CD4-positive, alpha-beta T cell treated with Interleukin-4 for 1 hour (primary cell): ENCODE measurements around the gene AGER.

Source experiments
- DNase-seq, 2 donors: peaks; one replicate each; pipeline ENCODE4 v3.0.0-alpha.2; 2020 to 2022

Gene AGER

DNA sequence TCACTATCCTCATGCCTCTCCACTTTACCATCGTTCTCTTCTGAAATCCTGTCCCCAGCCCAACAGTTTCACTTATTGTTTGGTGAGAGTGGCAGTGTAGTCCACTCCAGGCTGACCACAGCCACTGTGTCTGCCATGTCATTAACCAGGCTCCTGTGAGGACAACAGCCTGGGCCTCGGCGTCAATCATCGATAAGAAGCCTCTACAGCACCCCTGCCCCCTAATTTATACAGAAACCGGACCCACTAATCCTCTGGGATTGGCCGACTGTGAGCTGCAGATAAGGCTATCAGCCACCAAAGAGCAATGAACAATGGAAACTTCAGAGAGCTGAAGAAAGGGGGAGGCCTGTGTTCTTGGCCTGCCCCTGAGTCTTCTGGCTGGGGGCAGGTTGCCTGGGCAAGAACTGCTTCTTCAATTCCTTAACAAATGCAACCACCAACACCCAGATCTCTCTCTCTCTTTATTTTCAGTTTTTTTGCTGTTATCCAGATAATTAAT, 16.2 kb downstream of the AGER start:
- DNase-seq = no peak

DNA sequence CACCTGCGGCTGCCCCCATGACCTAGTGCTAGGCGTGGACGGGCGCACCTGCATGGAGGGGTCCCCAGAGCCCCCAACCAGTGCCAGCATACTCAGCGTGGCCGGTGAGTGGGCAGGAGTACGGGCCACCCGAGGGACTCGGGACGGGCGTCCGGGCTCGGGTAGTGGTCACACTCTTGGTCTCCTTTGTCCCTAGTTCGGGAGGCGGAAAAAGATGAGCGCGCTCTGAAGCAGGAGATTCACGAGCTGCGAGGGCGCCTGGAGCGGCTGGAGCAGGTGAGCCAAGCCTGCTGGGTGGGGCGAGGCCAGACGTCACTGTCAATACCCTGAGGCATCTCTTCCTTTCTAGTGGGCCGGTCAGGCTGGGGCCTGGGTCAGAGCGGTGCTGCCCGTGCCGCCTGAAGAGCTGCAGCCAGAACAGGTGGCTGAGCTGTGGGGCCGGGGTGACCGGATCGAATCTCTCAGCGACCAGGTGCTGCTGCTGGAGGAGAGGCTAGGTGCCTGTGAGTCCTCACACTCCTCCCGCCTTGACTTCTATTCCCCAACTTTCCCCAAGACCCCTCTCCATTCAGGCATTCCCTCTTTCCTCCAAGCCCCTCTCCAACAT, 16.8 kb downstream of the AGER start:
- no peak for DNase-seq

DNA sequence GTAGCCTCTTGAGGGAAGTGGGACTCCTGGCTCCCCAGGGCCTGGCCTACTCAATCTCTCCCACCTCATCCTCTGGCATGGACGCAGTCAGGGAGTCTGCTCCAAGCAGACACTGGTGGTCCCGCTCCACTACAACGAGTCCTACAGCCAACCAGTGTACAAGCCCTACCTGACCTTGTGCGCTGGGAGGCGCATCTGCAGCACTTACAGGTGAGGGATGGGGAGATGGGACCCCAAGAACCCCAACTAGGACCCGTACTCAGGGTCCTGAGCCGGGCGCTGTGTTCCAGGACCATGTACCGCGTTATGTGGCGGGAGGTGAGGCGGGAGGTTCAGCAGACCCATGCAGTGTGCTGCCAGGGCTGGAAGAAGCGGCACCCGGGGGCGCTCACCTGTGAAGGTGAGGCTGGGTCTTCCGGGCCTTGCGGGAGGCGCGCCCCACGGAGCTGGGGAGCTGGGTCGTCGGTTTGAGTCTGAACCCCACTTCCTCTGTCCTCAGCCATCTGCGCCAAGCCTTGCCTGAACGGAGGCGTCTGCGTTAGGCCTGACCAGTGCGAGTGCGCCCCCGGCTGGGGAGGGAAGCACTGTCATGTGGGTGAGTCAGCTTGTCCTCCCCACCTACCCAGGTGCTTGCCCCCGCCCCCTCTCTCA, 17.5 kb downstream of the AGER start:
- DNase-seq = no peak

DNA sequence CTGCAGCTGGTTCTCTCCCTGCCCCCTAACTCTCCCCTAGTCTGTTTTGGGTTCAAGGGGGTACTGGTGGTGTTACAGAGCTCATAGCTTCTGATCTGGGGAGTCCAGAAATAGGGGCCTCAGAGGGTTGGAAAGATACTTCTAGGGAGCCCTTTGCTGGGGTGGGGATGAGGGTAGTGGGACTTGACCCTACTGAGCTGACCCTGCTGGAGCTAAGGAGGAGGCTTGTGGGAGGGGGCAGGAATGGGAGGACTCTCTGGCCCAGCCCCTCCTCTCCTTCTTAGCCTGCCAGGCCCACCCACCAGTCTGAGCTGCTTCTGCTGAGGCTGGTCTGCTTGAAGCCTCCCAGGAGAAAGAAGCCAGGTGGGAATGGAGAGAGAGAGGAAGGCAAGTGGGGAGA, 19.8 kb downstream of the AGER start, which contains the start of gene EGFL8:
TSS of gene EGFL8 (plus strand) at position 301 of the 400 bp plus-strand sequence. CDS start 1,571 bp downstream, outside the sequence.
- DNase-seq = no peak

DNA sequence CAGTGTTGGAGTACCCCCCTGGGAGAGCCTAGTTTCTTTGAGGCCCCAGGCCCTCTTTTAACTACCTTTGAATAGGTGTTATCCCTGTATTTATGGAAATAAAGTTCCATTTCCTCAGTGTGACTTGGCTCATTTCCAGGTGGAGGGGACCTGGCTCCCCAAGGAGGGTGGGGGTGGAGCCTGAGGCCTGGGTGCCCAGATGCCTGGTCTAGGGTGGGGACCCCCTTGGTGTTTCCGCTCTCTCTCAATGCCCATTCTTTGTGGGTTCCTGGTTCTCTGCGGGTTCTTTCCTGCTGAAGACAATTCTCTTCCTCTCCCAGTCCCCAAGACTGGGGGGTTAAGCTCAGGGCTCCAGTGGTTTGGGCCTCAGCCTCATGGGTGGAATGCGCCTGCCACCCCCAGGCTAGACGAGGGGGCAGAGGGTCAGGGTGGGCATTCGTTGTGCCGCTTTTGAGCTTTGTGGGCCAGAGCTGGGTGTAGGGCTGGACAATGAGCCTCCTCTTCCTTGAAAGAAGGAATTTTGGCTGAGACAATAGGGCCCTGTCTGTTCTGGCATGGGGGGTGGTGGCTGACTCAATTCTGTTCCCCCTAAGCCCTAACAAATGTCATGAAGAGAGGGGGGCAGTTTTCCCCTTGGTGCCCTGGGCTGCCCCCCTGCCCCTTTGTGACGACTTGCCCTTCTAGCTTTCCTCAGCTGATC, 20.3 kb downstream of the AGER start:
- no peak for DNase-seq

DNA sequence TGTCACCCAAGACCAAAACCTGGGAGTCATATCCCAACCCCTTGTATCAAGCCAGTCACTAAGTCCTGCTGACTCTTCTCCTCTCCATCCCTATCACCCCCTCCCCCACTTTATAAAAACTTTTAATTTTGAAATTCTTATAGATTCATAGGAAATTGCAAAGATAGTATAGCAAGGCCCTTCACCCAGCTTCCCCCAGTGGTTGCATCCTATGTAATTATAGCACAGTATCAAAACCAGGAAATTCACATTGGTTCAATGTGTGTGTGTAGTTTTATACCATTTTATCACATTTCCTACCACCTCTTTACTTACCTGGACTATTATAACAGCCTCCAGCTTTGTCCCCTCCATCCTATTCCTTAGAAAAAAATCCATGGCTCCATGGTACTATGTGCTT, 26.0 kb downstream of the AGER start:
- no peak for DNase-seq

DNA sequence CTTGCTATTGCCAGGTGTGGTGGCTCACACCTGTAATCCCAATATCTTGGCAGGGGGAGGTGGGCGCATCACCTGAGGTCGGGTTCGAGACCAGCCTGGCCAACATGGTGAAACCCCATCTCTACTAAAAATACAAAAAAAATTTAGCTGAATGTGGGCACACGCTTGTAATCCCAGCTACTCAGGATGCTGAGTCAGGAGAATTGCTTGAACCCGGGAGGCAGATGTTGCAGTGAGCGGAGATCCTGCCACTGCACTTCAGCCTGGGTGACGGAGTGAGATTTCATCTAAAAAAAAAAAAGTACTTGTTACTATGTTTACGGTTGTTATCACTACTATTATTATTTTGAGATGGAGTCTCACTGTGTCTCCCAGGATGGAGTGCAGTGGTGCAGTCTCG, 27.2 kb downstream of the AGER start:
- no peak for DNase-seq

DNA sequence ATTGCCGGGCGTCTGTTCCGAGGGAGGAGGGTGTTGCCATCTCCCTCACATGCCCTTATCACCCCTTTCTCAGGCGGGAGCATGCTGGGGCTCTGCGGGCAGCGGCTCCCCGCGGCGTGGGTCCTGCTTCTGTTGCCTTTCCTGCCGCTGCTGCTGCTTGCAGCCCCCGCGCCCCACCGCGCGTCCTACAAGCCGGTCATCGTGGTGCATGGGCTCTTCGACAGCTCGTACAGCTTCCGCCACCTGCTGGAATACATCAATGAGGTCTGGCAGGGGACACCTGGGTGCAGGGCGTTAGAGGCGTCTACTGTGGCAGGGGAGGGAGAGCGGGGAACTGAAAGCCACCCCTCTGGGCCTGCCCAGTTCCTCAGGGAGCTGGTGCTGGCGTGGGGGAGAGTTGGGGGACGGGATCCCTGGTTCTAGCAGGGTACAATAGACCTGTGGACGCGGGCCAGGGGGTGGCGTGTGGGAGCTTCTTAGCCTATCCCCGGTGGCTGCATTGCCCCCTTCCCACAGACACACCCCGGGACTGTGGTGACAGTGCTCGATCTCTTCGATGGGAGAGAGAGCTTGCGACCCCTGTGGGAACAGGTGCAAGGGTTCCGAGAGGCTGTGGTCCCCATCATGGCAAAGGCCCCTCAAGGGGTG, 29.4 kb downstream of the AGER start:
- peak; percentile 77 to 78 for DNase-seq

DNA sequence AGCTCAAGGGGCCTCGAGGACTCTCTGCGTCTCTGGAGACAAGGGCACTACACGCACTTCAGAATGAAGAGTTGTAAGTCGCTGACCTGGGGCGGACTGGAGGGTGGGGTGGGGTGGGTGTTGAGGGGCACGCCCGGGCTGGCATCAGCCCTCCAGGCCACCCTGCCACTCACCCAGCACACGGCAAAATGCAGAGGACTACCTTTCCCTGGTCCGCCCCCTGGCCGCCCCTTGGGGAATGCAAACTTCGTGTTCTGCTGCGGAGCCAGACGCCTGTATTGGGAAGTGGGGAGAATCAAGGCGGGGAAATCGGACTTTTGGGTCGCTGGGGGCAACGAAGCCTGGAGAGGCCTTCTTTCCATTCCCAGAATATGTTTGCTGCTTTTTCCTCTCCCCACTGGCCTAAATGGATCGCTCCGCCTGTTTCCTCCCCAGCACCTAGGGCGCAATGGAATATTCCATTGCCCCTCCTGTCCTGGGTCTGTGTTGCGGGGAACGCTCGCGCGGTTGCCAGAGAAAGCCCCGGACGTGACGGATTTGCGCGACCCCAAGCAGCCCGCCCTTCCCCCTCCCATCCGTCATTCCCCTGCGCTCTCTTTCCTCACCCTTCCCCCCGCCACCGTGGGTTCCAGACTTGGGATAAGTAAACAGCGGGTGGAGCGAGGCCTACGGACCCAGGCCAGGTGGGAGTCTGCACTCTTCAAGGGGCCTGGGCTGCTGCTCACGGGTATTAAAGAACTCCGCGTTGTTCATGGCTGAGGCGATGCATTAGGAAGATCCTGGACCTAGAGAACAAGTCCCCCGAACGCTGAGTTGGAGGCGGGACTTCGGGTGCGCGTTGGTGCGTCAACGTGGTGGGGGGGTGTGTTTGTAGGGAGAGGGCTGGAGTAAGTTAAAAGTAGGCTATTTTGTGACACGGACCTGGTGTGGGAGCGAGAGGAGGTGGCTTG, 30.2 kb downstream of the AGER start, which contains the start of gene PPT2:
TSS of gene PPT2 (plus strand) at position 578 of the 950 bp plus-strand sequence. CDS start 454 bp downstream, outside the sequence.
- DNase-seq = peak; percentile 81 to 84

DNA sequence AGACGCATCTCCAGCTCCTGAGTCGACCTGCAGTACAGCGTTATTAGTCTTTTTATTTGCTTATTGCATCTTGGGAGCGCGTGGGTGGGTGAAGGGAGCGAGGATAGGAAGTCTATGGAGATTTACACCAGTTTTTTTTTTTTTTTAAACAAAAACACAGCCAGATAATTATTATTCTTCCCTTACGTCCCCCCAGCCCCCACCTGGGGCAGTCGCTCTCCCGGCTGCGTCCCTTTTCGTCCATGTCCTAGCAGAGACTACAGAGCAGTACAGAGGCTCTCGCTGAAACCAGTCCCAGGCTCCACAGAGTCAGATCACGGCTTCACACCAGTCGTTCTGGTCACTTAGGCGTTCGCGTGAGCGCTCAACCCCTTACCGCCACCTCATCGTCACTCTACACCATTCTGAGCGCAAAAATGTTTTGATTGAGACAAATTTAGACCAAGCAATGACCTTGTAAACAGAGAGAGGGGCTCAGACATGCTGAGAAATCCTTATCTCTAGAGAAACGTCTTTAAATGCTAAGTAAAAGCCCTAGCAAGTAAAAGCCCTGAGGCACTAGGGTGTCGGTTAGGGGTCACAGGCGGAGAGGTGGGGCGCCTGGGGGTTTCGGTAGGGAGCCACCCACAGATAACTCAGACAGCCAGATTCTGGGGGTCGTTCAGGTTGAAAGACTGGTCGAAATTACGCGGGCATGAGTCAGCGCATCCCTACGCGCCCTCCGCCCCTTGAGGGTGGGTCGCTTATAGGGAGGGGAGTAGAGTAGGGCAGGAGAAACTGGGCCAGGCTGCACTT, 31.1 kb downstream of the AGER start:
- no peak for DNase-seq

DNA sequence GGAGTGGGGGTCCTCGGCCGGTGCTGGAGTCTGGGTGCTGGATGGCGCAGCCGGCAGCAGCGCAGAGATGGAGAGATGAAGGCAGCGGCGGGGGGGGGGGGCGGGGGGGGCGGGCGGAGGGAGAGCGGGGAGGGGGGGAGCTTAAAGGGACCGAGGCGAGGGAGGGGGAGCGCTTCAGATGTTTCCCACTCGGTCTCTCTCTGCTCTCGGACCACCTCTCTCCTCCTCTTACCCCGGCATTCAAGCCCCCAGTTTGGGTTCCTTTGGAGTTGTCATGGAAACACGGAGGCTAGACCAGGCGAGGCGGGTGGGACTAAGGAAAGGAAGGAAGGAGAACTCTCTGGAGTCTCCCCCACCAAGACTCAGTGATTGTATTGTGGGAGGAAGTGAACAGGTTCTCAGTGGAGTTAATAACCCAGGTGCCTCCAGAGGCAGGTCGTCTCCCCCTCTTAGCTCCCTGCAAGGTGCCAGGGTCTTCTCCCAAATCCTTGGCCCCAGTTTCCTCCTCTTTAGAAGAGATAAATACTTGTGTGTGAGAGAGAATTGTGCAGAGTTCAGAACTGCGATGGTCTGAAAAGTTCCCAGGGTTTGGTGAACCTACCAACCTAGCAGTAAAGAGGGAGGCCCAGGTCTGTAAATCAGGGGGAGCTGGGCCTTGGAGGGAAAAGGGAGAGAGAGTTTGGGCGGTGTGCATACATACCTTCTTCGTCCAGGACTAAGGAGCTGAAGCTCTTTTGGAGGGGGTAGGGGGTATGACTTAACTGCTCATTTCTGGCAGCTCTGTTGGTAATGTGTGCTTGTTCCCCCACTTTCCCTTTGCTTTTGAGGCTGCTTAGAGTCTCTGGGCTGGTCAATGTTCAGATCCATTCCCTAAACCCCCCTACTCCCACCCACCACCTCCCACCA, 31.9 kb downstream of the AGER start, which contains the start of gene PRRT1:
TSS of gene PRRT1 (minus strand) at position 77 of the 906 bp plus-strand sequence. CDS start 112 bp downstream, outside the sequence.
- no peak for DNase-seq

DNA sequence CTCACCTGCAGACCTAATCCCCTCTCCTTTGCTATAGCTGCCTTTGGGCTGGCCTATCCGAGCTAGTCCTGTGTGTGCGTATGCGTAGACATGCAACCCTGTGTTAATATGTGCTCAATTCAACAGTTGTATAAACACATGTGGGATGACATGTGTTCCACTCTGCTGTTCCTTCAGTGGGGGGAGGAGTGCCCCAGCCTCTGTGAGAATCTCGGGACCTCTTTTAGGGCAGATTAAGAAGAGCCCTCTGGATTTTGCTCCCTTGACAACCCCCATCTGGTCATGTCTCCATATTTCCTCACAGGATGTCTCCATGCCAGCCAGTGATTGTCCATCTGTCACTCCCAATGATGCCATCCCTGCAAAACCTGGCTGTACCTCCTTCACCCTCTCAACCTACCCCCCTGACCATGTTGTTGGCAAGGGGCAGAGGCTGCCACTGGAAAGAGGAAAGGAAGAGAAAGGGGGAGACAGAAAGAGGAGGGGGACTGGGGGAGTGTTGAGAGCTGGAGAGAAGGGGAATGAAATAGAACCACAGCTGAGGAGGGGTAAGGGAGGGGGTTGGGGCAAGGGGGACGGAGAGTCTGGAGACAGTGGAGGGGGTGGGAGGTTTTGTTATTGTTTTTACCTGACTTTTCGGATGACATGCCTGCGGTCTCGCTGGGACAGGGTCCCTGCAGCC, 32.7 kb downstream of the AGER start:
- no peak for DNase-seq

DNA sequence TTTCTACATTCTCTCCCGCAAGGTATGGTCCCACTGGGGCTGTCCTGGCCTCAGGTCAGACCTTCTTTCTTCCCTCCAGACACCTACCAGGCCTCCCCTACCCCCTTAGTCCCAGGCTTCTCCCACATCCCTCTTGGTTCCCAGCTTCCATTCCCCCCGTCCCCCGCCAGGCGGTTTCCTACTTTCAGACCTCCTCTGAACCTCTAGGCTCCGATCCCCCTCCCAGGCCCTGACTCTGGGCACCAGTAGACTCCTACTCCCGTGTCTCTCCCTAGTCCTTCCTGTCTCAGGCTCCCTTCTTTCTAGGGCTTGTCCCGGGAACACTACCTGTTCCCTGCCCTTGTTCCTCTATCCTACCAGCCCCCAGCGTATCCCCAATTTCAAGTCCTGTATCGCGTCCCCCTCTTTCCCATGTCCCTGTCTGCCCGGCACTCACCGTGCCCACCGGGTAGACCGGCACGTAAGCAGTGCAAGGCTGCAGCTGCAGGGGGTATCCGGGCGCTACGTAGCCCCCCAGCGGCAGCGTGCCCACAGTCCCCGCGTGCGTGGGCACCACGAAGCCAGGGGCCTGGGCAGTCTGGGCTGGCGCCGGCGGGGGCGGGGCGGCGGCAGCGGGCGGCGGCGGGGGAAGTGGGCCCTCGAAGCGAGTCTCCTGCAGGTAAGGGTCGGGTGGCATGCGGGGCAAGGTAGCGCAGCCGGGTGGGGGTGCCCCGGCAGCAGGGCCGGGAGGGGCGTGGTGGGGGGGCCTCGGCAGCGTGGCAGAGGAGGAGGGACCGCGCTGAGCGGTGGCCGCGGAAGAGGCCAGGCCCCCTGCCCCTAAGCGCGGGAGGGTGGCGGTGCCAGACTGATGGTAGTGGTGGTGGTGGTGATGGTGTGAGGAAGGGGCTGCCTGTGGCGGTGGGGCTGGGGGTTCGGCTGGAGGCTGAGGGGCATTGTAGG, 33.9 kb downstream of the AGER start:
- no peak for DNase-seq

DNA sequence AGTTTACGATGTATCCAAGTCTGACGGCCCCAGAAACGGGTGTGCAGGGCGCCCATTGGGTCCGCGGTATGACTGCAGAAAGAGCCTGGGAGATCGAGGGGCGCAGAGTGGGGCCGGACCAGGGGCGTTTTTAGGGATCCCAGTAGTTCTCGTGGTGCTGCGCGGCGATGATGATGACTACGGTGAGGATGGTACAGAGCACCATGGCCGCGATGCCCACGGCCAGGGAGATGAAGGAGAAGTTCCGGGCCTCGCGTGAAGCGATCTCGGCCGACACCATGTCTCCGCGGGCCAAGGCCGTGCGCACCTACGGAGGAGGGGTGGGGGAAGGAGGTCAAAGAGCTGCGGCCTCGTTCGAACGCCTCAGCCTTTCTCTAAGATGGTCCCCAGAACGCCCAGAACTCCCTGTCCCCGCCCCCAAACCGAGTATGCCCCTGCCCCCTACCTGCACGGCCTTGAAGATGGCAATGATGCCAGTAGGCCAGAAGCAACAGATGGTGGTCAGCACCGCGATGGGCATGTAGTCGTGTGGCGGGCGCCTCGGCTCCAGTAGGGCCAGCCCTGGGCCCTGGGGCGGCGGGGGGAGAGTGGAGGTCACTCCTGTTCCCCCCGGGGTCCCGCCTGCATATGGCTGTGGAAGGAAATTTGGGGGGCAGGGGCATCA, 34.8 kb downstream of the AGER start:
- no peak for DNase-seq

DNA sequence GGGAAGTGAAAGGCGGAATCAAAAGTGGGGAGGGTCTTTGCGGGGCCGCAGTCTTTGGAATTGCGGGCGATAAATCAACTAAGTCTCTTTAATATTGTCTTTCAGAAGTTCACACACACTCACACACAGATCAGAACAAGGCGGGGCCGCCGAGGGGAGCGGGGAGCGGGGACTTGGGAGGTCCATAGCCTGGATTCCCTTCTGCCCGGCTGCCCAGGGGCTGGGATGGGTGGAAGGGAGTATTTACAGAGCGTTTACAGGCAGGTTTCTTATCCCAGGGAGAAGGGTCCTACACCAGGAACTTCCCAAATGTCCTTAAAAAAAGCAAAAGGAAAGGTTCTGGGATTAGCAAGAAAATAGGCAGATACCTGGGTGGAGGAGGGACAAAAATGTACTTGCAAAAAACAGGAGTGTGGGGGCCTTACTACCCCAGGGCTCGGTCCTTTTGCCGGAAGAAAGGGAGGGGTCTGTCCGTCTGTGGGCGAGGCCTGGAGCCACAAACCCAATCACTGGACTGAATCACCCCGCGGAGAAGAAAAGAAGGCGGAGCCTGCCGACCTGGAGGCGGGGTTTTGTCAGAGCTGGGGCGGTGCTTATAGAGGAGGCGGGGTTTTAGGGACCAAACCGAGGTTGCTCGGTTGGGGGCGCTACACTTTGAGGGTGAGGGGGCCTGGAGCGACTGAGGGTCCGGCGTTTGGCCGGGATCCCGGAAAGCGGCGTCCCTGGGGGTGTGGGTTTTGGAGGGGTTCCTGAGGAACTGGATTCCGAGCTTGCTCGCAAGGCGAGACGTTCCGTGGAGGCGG, 35.6 kb downstream of the AGER start:
- peak; percentile 78 to 80 for DNase-seq

DNA sequence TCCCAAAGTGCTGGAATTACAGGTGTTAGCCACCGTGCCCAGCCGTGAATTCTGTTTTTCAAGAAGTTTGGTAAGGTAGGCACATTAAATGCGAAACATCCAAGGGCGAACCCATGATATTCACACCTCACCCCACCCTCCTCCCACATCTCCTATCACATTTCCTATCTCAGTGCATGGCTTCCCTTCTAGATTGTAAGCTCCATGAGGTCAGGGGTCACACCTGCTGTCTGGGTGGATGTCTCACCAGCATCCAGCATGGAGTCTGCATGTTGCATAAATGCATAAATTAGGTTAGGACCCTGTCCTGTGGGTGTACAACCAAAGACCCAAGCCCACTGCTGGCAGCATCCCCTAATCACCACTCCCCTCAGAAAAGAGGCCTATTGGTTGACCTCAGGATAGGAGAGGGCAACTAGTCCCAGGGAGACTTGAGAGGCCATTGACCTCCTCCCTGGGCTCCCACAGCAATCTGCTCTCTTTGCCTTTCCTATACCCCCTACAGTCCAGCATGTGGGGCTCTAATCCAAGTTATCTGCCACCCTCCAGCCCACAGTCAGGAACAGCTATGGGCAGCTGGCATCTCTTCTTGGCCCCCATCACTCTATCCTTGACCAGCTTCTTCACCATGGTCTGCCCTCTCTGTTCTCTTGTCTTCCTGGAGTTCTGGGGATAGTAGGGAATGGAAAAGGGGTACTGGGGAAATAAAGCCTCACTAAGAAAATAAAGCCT, 36.5 kb downstream of the AGER start:
- no peak for DNase-seq
